ENCODE results near the gene BCL11A. TPM values are rescaled to one million over a fixed set of nuclear protein-coding genes. Genes with fewer than 3 reads are reported as not detected.

The BCL11A gene
- total RNA-seq, 1 experiment from 2014 or later = 0.33 TPM

DNA sequence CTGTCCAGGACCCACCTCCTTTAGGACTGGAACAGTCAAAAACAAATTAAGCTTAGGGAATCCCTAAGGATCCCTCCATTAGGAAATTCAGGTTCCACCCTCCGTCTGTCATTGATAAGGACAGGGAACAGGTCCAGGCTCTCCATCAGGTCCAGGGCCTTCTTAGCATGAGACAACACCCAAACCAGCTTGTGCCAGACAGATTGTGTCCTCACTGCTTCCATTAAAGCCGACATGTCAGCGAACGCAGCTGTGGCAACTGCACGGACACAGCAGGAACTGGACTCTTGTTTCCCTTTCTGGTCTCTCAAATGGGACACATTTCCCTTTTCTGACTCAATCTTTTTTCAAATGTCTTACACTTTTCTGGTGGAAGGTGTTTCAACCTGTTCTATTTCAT, 81.4 kb downstream of the BCL11A start:
- CTCF ChIA-PET = no interaction called here
- DNase-seq (ENCODE audit: low read depth, low spot score) (no peak), ATAC-seq (no peak)
- Histone ChIP-seq H3K4me3 (ENCODE audit: low read depth in 2 of 2, low read length in 2 of 2) (no peak overlapping the region), H3K9me3 (ENCODE audit: control insufficient read depth, insufficient read depth, low read depth, low read length) (no peaks in the 10 kb centered on the region), H3K27ac (ENCODE audit: low read length) (no peak overlapping the region), H3K36me3 (ENCODE audit: control insufficient read depth, insufficient read depth, low read length) (no peaks in the 10 kb centered on the region), H3K27me3 (ENCODE audit: control insufficient read depth, insufficient read depth, low read length) (peaks cover 2% of the 10 kb centered on the region), H3K4me1 (ENCODE audit: control insufficient read depth, insufficient read depth, low read length) (no peaks in the 10 kb centered on the region)
- intact Hi-C loops (cut with micrococcal nuclease; ENCODE audit: unreplicated experiment) = no loop called here
- TF ChIP-seq SIN3A (IDR thresholded peaks at IDR 0.05; ENCODE audit: borderline replicate concordance, insufficient read depth, low read depth, low read length) (no peak), CTCF (IDR thresholded peaks at IDR 0.05) (no peak), TCF7L2 (IDR thresholded peaks at IDR 0.05; ENCODE audit: low read depth, low read length) (no peak), POLR2AphosphoS5 (IDR thresholded peaks at IDR 0.05; ENCODE audit: low read depth, low read length) (no peak)
- TF ChIP-seq, protein P1, sequence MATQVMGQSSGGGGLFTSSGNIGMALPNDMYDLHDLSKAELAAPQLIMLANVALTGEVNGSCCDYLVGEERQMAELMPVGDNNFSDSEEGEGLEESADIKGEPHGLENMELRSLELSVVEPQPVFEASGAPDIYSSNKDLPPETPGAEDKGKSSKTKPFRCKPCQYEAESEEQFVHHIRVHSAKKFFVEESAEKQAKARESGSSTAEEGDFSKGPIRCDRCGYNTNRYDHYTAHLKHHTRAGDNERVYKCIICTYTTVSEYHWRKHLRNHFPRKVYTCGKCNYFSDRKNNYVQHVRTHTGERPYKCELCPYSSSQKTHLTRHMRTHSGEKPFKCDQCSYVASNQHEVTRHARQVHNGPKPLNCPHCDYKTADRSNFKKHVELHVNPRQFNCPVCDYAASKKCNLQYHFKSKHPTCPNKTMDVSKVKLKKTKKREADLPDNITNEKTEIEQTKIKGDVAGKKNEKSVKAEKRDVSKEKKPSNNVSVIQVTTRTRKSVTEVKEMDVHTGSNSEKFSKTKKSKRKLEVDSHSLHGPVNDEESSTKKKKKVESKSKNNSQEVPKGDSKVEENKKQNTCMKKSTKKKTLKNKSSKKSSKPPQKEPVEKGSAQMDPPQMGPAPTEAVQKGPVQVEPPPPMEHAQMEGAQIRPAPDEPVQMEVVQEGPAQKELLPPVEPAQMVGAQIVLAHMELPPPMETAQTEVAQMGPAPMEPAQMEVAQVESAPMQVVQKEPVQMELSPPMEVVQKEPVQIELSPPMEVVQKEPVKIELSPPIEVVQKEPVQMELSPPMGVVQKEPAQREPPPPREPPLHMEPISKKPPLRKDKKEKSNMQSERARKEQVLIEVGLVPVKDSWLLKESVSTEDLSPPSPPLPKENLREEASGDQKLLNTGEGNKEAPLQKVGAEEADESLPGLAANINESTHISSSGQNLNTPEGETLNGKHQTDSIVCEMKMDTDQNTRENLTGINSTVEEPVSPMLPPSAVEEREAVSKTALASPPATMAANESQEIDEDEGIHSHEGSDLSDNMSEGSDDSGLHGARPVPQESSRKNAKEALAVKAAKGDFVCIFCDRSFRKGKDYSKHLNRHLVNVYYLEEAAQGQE (IDR thresholded peaks at IDR 0.05; ENCODE audit: insufficient read depth in 1 of 2, low read depth in 2 of 2, low read length in 1 of 2) = no peak
- POLR2A ChIA-PET = no interaction called here
- in situ Hi-C loops (cut with HindIII; ENCODE audit: low pct_unique_long_range_greater_than_20kb, low sequenced_read_pairs) = no loop called here
- BruUV-seq (replicated peaks) = no TSS peak

GRCh38 chr2:60470340-60470739, 83.1 kb downstream of the BCL11A start:
- ChIA-PET CTCF (no interaction called here), POLR2A (no interaction called here)
- H3K4me1 ChIP-seq (ENCODE audit: control insufficient read depth, insufficient read depth, low read length) = no peaks in the 10 kb centered on the region
- ATAC-seq (no peak), DNase-seq (ENCODE audit: low read depth, low spot score) (no peak)
- H3K4me3 ChIP-seq (ENCODE audit: low read depth in 2 of 2, low read length in 2 of 2) = no peak overlapping the region
- no peak overlapping the region for H3K27ac ChIP-seq (ENCODE audit: low read length)
- in situ Hi-C loops (cut with HindIII; ENCODE audit: low pct_unique_long_range_greater_than_20kb, low sequenced_read_pairs) (no loop called here), intact Hi-C loops (cut with micrococcal nuclease; ENCODE audit: unreplicated experiment) (no loop called here)
- no TSS peak for BruUV-seq (replicated peaks)
- peaks cover 2% of the 10 kb centered on the region for H3K27me3 ChIP-seq (ENCODE audit: control insufficient read depth, insufficient read depth, low read length)
- H3K36me3 ChIP-seq (ENCODE audit: control insufficient read depth, insufficient read depth, low read length) = no peaks in the 10 kb centered on the region
- H3K9me3 ChIP-seq (ENCODE audit: control insufficient read depth, insufficient read depth, low read depth, low read length) = no peaks in the 10 kb centered on the region
- no peak for TF ChIP-seq SIN3A (IDR thresholded peaks at IDR 0.05; ENCODE audit: borderline replicate concordance, insufficient read depth, low read depth, low read length)

GRCh38 chr2:60469536-60470317, 83.7 kb downstream of the BCL11A start:
- CTCF ChIA-PET = no interaction called here
- no TSS peak for BruUV-seq (replicated peaks)

More at GRCh38 chr2:60469536-60470317, 83.7 kb downstream of the BCL11A start:
- Histone ChIP-seq H3K27me3 (ENCODE audit: control insufficient read depth, insufficient read depth, low read length) (peaks cover 2% of the 10 kb centered on the region), H3K4me3 (ENCODE audit: low read depth in 2 of 2, low read length in 2 of 2) (no peak overlapping the region), H3K4me1 (ENCODE audit: control insufficient read depth, insufficient read depth, low read length) (no peaks in the 10 kb centered on the region), H3K9me3 (ENCODE audit: control insufficient read depth, insufficient read depth, low read depth, low read length) (no peaks in the 10 kb centered on the region), H3K27ac (ENCODE audit: low read length) (no peak overlapping the region), H3K36me3 (ENCODE audit: control insufficient read depth, insufficient read depth, low read length) (no peaks in the 10 kb centered on the region)
- ATAC-seq = no peak
- in situ Hi-C loops (cut with HindIII; ENCODE audit: low pct_unique_long_range_greater_than_20kb, low sequenced_read_pairs) = no loop called here
- DNase-seq (ENCODE audit: low read depth, low spot score) = no peak
- intact Hi-C loops (cut with micrococcal nuclease; ENCODE audit: unreplicated experiment) = no loop called here
- no peak for TF ChIP-seq POLR2AphosphoS5 (IDR thresholded peaks at IDR 0.05; ENCODE audit: low read depth, low read length)
- no peak for TF ChIP-seq SIN3A (IDR thresholded peaks at IDR 0.05; ENCODE audit: borderline replicate concordance, insufficient read depth, low read depth, low read length)
- no peak for TF ChIP-seq TCF7L2 (IDR thresholded peaks at IDR 0.05; ENCODE audit: low read depth, low read length)
- TF ChIP-seq, protein P1 (IDR thresholded peaks at IDR 0.05; ENCODE audit: insufficient read depth in 1 of 2, low read depth in 2 of 2, low read length in 1 of 2) = no peak
- no peak for TF ChIP-seq CTCF (IDR thresholded peaks at IDR 0.05)
- POLR2A ChIA-PET = no interaction called here
